Mesenchymal stem cell (in vitro differentiated cells and primary cell): ENCODE measurements around the gene PRPF18.

Source experiments
- DNase-seq: peaks from one replicate; pipeline ENCODE4 v3.0.0-alpha.2; 2013
- H2AFZ ChIP-seq: one replicate; pipeline ENCODE4 v1.6.1; 2013; ENCODE audit warnings: low read depth, mild to moderate bottlenecking, control low read depth, inconsistent platforms, low read length, moderate library complexity
- H2AK5ac ChIP-seq: 2 replicates; pipeline ENCODE4 v1.6.1; 2013; ENCODE audit warnings: low read length, moderate library complexity, mild to moderate bottlenecking, inconsistent platforms; ENCODE audit not compliant: severe bottlenecking
- H2BK120ac ChIP-seq: one replicate; pipeline ENCODE4 v1.6.1; 2013; ENCODE audit warnings: low read depth, mild to moderate bottlenecking, inconsistent platforms, low read length, moderate library complexity
- H2BK12ac ChIP-seq, 2 experiments: one replicate each; pipeline ENCODE4 v1.6.1; 2013; ENCODE audit warnings: inconsistent platforms in 2 of 2, low read length in 2 of 2, mild to moderate bottlenecking in 2 of 2, moderate library complexity in 2 of 2, control low read depth in 1 of 2
- H2BK15ac ChIP-seq: one replicate; pipeline ENCODE4 v1.6.1; 2013; ENCODE audit warnings: mild to moderate bottlenecking, low read depth, inconsistent platforms; ENCODE audit not compliant: poor library complexity, severe bottlenecking
- H2BK5ac ChIP-seq: 2 replicates; pipeline ENCODE4 v1.6.1; 2013; ENCODE audit warnings: low read depth, mild to moderate bottlenecking, low read length, control low read depth, inconsistent platforms; ENCODE audit not compliant: poor library complexity, severe bottlenecking
- H3K14ac ChIP-seq, 2 experiments: one replicate each; pipeline ENCODE4 v1.6.1; 2013; ENCODE audit warnings: inconsistent platforms in 2 of 2, low read length in 2 of 2, control low read depth in 1 of 2, mild to moderate bottlenecking in 1 of 2, moderate library complexity in 1 of 2
- H3K18ac ChIP-seq, 2 experiments: one replicate each; pipeline ENCODE4 v1.6.1; 2013; ENCODE audit warnings: inconsistent platforms in 2 of 2, low read length in 2 of 2, control low read depth in 1 of 2, low read depth in 1 of 2, mild to moderate bottlenecking in 1 of 2
- H3K23ac ChIP-seq, 2 experiments: one replicate each; pipeline ENCODE4 v1.6.1; 2013; ENCODE audit warnings: inconsistent platforms in 2 of 2, low read length in 2 of 2, mild to moderate bottlenecking in 2 of 2, moderate library complexity in 2 of 2, control low read depth in 1 of 2
- H3K27ac ChIP-seq: 2 replicates; pipeline ENCODE4 v1.5.1; 2013; ENCODE audit warnings: mild to moderate bottlenecking, moderate library complexity, low read length, control low read depth, inconsistent platforms; ENCODE audit not compliant: poor library complexity, severe bottlenecking
- H3K27me3 ChIP-seq, 2 experiments: 2 replicates each; pipeline versions ENCODE4 v1.6.1 to v1.7.0; 2013; ENCODE audit warnings: low read length in 2 of 2, mild to moderate bottlenecking in 2 of 2, moderate library complexity in 2 of 2, control low read depth in 1 of 2, inconsistent platforms in 1 of 2; ENCODE audit not compliant: control insufficient read depth in 1 of 2, insufficient read depth in 1 of 2
- H3K36me3 ChIP-seq, 2 experiments: 2 replicates each; pipeline versions ENCODE4 v1.6.1 to v1.7.0; 2013; ENCODE audit warnings: low read length in 2 of 2, control low read depth in 1 of 2, inconsistent platforms in 1 of 2, low read depth in 1 of 2, mild to moderate bottlenecking in 1 of 2; ENCODE audit not compliant: insufficient read depth in 2 of 2, control insufficient read depth in 1 of 2
- H3K4ac ChIP-seq, 2 experiments: one replicate each; pipeline ENCODE4 v1.6.1; 2013; ENCODE audit warnings: inconsistent platforms in 2 of 2, low read length in 2 of 2, mild to moderate bottlenecking in 2 of 2, moderate library complexity in 2 of 2, control low read depth in 1 of 2, low read depth in 1 of 2
- H3K4me1 ChIP-seq: 2 replicates; pipeline ENCODE4 v1.6.1; 2013; ENCODE audit warnings: low read depth, low read length, control low read depth; ENCODE audit not compliant: control insufficient read depth, insufficient read depth
- H3K4me2 ChIP-seq: 2 replicates; pipeline ENCODE4 v1.6.1; 2013; ENCODE audit warnings: low read length, mild to moderate bottlenecking, inconsistent platforms; ENCODE audit not compliant: poor library complexity, severe bottlenecking
- H3K4me3 ChIP-seq, 2 experiments: 2 replicates each; pipeline versions ENCODE4 v1.5.1 to v1.7.0; 2013; ENCODE audit warnings: low read length in 2 of 2, mild to moderate bottlenecking in 2 of 2, control low read depth in 1 of 2, low read depth in 1 of 2; ENCODE audit not compliant: insufficient read depth in 1 of 2
- H3K79me1 ChIP-seq: replicated peaks from 2 replicates; pipeline ENCODE4 v1.6.1; 2013; ENCODE audit warnings: mild to moderate bottlenecking, control low read depth, low read length, inconsistent platforms; ENCODE audit not compliant: poor library complexity, severe bottlenecking
- H3K9ac ChIP-seq: 2 replicates; pipeline ENCODE4 v1.7.0; 2013; ENCODE audit warnings: mild to moderate bottlenecking, low read length, moderate library complexity
- H3K9me3 ChIP-seq: 2 replicates; pipeline ENCODE4 v1.7.0; 2013; ENCODE audit warnings: mild to moderate bottlenecking, low read length; ENCODE audit not compliant: control insufficient read depth
- H4K8ac ChIP-seq: one replicate; pipeline ENCODE4 v1.6.1; 2013; ENCODE audit warnings: inconsistent platforms, mild to moderate bottlenecking, low read length, moderate library complexity
- H4K91ac ChIP-seq: one replicate; pipeline ENCODE4 v1.6.1; 2013; ENCODE audit warnings: mild to moderate bottlenecking, low read length, inconsistent platforms
- WGBS: methylation state at CpG from one replicate; pipeline ENCODE4 v1.1.7; 2013; ENCODE audit warnings: mixed read lengths; 5-methylcytosine and 5-hydroxymethylcytosine counted together

PRPF18 gene

DNA sequence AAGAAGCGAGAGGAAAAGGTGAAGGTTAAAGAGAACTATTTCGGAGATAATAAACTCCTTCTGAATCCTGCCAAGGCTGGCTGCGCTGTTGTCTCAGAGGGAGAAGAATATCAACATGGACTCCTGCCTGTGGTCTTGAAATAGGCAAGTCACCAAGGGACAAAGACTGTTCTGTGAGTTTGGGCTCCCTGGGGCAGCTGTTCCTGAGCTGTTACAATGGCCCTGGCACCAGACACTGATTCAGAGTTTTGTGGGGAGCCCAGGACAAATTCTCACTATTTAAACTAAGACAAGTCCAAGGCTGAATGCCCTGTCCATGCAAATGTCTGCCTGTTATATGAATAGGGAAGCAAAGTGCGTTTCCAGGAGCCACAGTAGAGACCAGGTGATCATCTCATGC is 81.4 kb downstream of the PRPF18 start:
- no peak overlapping the region for H2AFZ ChIP-seq
- no peak overlapping the region for H2BK12ac ChIP-seq
- H3K14ac ChIP-seq: no peak overlapping the region
- H2AK5ac ChIP-seq: peak overlapping the region; percentile 72
- no peak overlapping the region for H3K9ac ChIP-seq
- H3K23ac ChIP-seq: no peak overlapping the region
- H3K79me1 ChIP-seq: peaks cover 33% of the 10 kb centered on the region
- no peak for DNase-seq
- H3K4me1 ChIP-seq: peaks cover 25% of the 10 kb centered on the region
- H3K27me3 ChIP-seq: no peaks in the 10 kb centered on the region
- H3K27ac ChIP-seq: no peak overlapping the region
- peaks cover 66 to 95% of the 10 kb centered on the region in 2 experiments for H3K36me3 ChIP-seq
- H3K4ac ChIP-seq: no peak overlapping the region
- no peak overlapping the region for H3K18ac ChIP-seq
- no peak overlapping the region for H2BK15ac ChIP-seq
- H2BK5ac ChIP-seq: no peak overlapping the region
- no peaks in the 10 kb centered on the region for H3K9me3 ChIP-seq
- H3K4me3 ChIP-seq: no peak overlapping the region
- WGBS: 97% methylated on average over 4 of the region's 4 CpGs
- H3K4me2 ChIP-seq: no peak overlapping the region
- H4K8ac ChIP-seq: no peak overlapping the region
- H2BK120ac ChIP-seq: no peak overlapping the region
- no peak overlapping the region for H4K91ac ChIP-seq

- H2BK15ac ChIP-seq: no peak overlapping the region
- no peak overlapping the region for H2AFZ ChIP-seq
- H3K36me3 ChIP-seq: peaks cover 71 to 94% of the 10 kb centered on the region in 2 experiments
- no peak overlapping the region for H3K4me2 ChIP-seq
- no peak overlapping the region for H4K8ac ChIP-seq
- no peak overlapping the region for H3K4ac ChIP-seq
- H3K18ac ChIP-seq: no peak overlapping the region
- no peak overlapping the region for H2BK120ac ChIP-seq
- no peak overlapping the region for H3K14ac ChIP-seq
- no peak for DNase-seq
- H3K27ac ChIP-seq: peak overlapping the region; percentile 79
- H3K4me3 ChIP-seq: no peak overlapping the region
- H2BK12ac ChIP-seq: no peak overlapping the region
- no peak overlapping the region for H3K9ac ChIP-seq
- WGBS: 92% methylated on average over 8 of the region's 8 CpGs
- no peaks in the 10 kb centered on the region for H3K27me3 ChIP-seq
- H3K4me1 ChIP-seq: peaks cover 24% of the 10 kb centered on the region
- H2AK5ac ChIP-seq: peak overlapping the region; percentile 91
- H4K91ac ChIP-seq: no peak overlapping the region
- peaks cover 40% of the 10 kb centered on the region for H3K79me1 ChIP-seq
- H3K23ac ChIP-seq: no peak overlapping the region
- H3K9me3 ChIP-seq: no peaks in the 10 kb centered on the region
- H2BK5ac ChIP-seq: peak overlapping the region; percentile 87
Observed at GRCh38 chr10:13669182-13669855, 82.6 kb downstream of the PRPF18 start.

- Histone ChIP-seq H4K8ac (no peak overlapping the region), H3K9ac (no peak overlapping the region), H3K27ac (peak overlapping the region; percentile 79), H3K4me1 (peaks cover 24% of the 10 kb centered on the region), H2BK12ac (no peak overlapping the region), H3K4me2 (no peak overlapping the region), H3K4me3 (no peak overlapping the region), H3K36me3 (peaks cover 72 to 96% of the 10 kb centered on the region in 2 experiments), H3K27me3 (no peaks in the 10 kb centered on the region), H2AFZ (no peak overlapping the region), H2AK5ac (peak overlapping the region; percentile 91), H2BK5ac (no peak overlapping the region), H3K9me3 (no peaks in the 10 kb centered on the region), H2BK120ac (no peak overlapping the region), H3K14ac (no peak overlapping the region), H3K4ac (no peak overlapping the region), H3K18ac (no peak overlapping the region), H3K79me1 (peaks cover 40% of the 10 kb centered on the region), H4K91ac (no peak overlapping the region), H3K23ac (no peak overlapping the region), H2BK15ac (peak overlapping the region; percentile 30)
- WGBS: 96% methylated on average over 12 of the region's 12 CpGs
- no peak for DNase-seq
Observed at GRCh38 chr10:13669901-13670300, 83.1 kb downstream of the PRPF18 start.

DNA sequence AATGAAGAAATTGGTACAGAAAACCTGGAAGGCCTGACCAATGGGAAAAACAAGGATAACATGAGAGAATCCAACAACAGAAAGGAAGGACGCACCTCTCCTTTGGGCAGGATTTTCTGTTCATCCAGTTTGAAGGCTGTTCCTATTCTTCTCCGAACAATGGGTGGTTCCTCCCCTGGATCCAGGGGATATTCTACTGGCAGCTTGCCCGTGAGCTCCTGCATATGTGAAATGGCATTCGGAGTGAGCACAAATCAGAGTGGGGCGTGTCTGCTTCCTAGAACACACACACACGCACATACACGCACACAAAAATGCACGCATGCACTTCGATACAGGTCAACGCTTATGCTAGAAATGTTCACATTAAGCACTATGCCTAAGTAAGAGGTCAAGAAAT is 83.5 kb downstream of the PRPF18 start:
- H3K9ac ChIP-seq: no peak overlapping the region
- 98% methylated on average over 7 of the region's 10 CpGs for WGBS

More for the DNA sequence above, 83.5 kb downstream of the PRPF18 start:
- Histone ChIP-seq H3K4ac (no peak overlapping the region), H3K23ac (no peak overlapping the region), H4K8ac (no peak overlapping the region), H3K27ac (peak overlapping the region; percentile 79), H3K79me1 (peaks cover 40% of the 10 kb centered on the region), H3K27me3 (no peaks in the 10 kb centered on the region), H3K4me2 (no peak overlapping the region), H2BK15ac (no peak overlapping the region), H3K18ac (no peak overlapping the region), H2BK5ac (no peak overlapping the region), H3K4me1 (peaks cover 24% of the 10 kb centered on the region), H4K91ac (no peak overlapping the region), H3K36me3 (peaks cover 71 to 95% of the 10 kb centered on the region in 2 experiments), H2BK120ac (no peak overlapping the region), H3K4me3 (no peak overlapping the region), H2AFZ (no peak overlapping the region), H3K14ac (no peak overlapping the region), H3K9me3 (no peaks in the 10 kb centered on the region), H2AK5ac (peak overlapping the region; percentile 91), H2BK12ac (no peak overlapping the region)
- DNase-seq: no peak
